HG03432 (cell line): ENCODE data around the gene TMEM132C.

Experiments used
- ATAC-seq: cut with Tn5 transposase; IDR thresholded peaks from one replicate; pipeline ENCODE4 v1.9.1; 2021; ENCODE audit warnings: mild to moderate bottlenecking, moderate library complexity; ENCODE audit not compliant: unreplicated experiment

TMEM132C gene

DNA sequence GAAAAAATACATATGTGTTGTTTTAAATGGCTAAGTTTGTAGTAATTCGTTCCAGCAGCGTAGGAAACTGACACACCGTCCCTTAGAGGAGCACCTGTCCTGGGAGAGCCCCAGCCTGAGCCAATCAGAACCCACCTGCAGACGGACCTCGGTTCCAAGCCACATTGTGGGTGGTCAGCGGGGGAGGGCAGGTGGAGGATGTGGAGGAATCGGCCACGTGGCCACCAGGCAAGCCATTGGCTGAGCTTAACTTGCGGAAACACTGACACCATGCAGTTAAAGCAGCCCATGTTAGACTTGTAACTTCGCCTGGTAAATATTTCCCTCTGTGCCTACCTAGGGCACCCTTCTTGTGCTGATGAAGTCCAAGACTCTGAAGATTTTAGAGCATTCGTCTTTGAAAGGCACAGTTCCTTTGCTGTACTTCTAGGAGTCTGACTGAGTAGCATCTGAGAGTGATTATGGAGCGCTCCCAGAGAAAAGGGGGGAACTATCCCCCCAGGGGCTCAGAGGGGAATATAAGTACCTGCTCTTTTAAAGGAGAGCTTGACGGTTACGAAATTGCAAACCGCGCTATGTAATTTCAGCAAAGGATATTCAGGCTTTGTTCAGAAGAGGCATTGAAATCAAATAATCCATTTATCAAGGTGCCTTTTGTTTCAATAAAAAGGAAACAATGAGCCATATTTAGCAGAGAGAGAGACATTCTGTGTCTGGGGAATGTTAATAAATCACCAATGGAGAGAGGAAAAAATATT, 135.7 kb downstream of the TMEM132C start:
- no peak for ATAC-seq

DNA sequence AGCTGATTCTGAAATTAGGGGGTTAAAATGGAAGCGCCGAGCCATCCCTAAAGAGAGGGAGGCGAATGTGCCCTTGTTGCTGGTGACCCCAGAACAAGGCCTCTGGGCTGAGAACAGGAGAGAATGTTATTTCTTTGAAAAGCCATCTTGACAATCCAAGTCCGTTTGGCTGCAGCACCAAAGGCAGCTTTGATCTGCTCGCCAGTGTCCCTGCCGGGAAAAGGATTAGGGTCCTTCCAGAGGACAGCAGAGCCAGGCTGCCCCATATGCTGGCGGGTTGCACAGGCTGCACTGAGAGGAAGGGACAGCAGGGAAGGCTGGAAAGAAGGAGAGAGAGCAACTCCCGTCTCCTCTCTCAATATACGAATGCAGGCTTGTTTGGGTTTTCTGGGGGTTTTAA, 141.7 kb downstream of the TMEM132C start:
- ATAC-seq, result no peak

DNA sequence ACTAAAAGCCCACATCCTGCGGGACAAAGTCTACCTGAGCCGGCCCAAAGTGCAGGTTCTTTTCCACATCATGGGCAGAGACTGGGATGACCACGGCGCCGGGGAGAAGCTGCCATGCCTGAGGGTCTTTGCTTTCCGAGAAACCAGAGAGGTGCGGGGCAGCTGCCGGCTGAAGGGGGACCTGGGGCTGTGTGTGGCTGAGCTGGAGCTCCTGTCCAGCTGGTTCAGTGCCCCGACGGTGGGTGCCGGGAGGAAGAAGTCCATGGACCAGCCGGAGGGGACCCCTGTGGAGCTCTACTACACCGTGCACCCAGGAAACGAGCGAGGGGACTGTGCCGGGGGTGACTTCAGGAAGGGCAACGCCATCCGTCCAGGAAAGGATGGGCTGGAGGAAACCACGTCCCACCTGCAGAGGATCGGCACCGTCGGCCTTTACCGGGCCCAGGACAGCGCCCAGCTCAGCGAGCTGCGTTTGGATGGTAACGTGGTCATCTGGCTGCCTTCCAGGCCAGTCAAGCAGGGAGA, 148.1 kb downstream of the TMEM132C start:
- ATAC-seq, result no peak

DNA sequence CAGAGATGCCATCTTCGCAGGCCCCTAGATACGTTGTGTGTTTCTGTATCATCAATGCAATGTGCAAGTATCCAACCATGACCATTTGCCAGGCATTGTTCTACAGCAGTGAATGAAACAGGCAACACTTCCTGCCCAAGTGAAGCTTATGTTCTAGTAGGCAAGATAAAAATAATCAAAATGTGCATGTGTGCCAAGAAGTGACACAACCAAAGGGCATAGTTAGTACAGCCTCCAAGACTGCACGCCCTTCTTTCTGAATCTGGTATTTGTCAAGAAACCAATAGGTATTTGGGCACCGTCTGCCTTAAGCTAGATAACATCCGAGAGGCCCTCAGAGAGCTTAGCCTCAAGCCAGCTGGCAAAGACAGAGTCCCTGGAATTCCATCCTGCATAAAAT, 152.0 kb downstream of the TMEM132C start:
- ATAC-seq, result no peak

DNA sequence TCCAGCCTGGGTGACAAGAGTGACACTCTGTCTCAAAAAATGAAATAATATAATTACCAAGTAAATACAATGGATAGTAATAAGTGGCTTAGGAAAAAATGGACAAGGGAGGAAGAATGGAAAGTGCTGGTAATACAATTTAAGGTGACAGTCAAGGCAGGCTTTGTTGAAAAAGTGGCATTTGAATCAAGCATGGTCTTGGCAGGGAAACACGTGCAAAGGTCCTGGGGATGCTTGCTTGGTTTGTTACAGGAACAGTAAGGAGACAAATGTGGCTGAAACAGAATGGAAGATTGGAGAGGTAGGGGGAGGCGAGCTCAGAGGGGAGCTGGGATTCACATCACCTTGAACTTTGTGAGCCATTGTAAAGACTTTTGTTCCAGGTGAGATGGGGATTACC, 153.2 kb downstream of the TMEM132C start:
- ATAC-seq, result no peak

DNA sequence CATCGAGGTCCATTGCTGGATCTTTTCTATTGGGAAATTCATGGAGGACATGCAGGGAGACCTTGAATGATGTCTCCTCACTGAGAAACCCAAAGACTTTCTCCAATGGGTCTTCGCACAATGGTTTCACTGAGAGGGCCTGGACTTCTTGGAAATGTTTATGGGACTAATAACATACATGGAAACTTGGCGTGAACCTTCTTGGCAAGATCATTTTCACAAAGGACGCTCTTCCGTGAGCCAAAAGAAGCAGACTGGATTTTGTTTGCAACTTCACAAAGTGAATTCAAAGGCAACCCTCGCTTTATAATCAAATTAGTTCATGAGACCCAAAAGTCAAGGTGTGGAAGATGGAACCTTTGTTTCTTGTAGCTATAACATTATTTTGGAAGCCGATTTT, 154.4 kb downstream of the TMEM132C start:
- no peak for ATAC-seq

DNA sequence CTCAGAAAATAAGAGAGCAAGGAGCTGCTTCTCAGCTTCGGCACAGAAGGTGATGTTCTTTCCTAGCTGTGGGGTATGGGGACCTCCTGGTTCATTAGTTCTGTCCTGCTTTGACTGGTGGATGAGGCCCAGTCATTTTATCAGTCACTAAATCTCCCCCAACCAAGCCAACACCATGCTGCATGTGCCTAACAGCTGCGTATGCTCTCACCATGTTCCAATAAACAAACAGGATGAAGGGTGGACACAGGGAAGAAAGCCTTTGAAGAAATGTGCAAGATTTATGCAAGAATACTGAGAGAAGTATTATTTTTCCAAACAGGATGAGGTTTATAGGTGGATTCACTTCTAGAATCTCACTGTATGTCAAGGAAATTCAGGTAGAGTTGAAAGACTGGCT, 156.2 kb downstream of the TMEM132C start:
- ATAC-seq, result no peak

DNA sequence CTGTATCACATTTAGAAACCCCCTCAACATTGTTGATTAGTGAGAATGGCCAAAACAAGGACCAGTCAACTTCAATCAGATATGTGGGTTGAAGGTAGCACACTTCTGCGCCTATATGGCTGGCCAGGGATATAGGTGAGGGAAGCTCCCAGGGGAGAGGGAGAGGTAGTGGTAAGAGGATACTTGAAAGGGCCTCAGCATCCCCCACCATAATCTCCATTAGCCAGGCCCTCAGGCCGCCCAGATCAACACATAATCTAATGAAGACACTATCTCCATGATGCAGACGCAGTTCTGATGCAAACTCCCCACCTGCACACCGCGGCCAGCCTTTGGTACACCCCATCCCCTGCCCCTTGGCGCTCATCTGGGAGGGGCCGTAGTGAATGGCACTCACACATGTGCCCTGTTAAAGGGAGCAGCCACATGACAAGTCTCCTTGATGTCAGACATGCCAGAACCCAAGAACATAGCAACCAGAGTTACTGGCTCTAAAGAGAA, 158.0 kb downstream of the TMEM132C start:
- ATAC-seq, result no peak

DNA sequence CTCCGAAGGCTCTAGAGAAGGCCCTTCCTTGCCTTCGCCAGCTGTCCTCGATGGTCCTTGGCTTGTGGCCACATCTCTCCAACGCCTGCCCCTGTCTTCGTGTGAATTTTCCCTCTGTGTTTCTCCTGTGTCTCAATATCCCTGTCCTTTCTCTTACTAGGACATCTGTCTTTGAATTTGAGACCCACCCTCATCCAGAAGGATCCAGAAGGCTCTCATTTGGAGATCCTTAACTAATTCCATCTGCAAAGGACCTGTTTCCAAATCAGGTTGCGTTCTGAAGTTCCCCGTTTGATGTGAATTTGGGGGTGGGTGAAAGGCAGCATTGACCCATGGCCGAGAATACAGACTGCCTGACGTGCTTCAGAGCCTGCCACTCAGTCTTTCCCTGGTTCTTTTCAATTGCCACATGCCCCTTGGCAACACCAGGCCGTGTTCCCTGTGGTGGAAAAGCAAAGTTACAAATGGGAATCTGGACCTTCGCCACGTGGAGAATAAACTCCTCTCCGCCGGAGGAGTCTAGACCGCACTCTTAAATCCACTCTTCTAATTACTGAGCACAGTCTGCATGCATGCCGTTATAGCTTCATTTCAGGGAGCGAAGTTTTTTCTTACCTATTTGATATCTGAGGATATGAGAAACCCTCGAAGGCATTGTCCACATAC, 158.8 kb downstream of the TMEM132C start:
- ATAC-seq, result no peak

DNA sequence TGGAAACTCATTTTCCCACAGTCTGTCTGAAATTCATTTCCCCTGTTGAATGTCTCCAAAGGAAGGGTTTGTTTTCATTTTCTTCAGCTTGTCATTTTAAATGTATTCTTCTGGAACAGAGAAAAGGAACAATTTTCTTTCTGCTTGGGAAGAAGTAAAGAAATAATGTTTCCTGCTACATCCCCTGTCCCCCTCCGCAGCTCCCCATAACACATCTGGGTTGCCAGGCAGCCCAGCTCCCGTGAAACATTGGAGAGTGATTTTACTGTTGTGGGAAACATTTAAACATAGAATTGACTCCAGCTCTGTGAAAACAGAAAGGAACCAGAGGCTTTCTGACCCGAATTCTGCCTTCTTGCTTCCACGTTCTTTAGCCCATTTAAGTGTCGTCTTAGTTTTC, 159.5 kb downstream of the TMEM132C start:
- ATAC-seq, result no peak

DNA sequence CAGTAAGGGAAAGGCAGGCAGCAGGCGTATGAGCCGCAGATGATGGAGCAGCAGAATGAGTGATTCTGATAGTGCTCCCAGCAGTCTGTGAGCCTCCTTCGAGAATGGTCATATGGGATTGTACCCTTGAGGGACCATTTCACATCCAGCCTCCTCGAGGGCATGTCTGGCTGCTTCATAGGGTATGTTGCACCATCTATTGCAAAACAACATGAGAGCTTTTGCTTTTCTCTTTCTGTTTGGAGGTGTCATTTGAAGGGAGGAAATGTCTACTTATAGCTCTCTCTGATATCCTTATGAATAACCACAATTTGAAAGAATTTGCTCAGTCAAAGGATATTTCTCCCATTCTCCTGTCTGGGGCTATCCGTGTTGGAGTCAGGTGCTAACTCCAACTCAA, 172.8 kb downstream of the TMEM132C start:
- ATAC-seq, result no peak

DNA sequence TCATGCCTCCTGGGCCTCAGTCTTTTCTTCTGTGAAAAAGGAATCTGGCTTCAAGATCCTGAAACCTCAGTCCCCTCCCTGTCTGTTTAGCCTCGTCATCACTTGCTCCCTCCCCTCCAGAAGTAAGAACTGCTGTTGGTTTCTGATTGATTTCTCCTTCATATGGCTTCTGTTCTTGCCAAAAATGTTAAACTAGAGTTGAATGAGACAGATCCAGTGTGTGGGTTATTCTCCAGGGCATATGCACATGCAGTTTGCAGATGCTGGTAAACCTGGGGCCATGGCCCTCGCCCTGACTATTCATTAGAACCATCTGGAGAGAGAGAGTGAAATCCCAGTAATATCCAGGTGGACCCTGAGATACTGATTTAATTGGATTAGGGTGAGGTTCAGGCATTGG, 175.1 kb downstream of the TMEM132C start:
- no peak for ATAC-seq

DNA sequence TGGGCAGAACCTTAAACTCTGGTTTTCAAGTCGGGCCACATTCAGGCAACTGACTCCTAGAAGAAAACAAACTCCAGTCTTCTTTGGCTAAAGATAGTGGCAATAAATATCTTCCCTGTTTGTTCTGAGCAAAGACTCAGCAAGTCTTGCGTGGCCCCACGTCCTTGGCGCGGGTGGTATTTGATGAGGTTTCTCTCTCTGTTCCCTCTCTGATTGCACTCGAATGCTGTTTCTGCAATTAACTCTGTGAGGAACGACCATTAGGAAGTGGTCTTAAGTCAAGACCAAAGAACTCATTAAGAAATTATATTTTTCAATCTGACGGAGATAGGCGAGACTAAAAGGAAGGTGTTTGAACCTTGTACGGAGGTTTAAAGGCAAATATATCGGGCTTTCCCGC, 177.6 kb downstream of the TMEM132C start:
- ATAC-seq, result no peak

DNA sequence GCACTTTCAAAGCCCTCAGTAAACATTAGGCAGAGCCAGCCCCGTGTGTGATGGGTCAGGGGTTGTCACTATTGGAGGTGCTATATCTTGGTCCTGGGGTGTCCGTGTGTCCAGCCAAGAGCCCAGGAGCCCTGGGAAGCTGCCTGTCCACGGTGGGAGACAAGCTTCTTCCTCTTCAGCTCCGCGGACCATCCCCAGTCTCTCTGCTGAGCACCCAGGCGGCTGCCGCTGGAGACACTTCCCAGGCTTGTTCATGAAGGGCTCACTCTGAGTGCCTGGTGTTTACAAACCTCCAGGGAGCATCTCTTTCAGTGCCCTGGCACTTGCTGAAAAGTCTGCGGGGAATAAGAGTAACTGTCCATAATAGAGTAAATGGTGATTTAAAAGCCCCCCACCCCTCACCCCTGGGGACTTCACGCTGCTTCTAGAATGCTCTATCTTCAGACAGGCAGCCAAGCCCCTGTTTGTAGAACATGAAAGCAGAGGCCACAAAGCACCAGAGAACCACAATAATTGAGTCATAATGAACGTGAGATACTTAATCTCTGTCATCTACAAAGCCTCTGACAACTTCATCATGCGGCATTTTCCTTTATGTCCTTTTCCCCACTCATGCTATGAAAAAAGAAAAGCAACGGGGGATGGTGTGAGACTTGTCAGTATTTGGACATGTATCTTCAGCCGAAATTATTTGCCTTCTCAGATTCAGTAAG, 178.6 kb downstream of the TMEM132C start:
- no peak for ATAC-seq

DNA sequence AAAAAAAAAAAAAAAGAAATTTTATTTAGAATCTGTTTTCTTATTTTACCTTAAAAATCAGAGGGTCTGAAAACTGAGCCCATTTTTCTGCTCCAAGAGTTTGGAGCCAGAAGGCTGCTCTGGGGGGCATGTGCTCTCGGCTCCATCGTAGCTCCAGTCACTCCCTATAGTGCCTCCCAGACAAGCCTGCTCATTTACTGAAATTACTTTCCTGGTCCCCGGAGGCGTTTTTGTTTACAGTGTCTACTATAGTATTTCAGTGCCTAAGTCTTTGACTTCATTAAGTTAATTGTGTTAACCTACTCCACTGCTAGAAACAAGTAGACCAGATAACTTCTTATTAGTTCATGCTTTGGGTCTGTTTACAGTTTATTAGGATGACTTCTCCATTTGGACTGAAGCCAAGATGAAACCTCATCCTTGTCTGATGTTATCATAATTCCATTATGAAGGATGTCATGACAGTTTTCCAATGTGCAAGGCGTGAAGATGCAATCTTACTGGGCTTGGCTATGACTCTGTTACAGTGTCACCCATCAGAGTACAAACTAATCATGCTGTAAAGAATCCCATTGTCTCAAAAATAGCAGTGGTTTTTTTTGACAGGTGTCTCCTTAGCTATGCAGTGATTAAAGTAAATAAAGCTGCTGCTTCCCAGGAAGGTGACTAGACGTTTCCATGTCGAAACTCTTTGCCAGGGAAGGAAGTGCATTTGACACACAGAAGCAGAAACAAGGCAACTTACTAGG, 182.3 kb downstream of the TMEM132C start:
- no peak for ATAC-seq

DNA sequence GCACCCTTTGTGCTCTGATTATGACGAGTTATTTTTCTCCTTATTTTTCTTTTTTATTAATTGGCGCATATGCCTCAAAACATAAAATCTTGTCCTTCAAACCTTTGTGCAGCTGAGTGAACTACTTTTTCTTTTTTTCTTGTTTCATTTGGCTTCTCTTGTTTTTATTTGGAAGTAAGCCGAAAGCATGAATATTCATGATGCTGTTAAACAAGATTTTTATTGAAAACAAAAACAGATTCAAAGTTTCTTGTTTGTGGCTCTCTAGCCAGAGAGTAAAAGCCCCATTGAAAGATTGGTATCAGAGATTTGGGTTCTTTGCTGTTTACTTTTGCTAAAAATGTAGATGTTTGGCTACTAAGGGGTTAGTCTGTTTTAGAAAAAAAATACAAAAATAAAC, 183.8 kb downstream of the TMEM132C start:
- no peak for ATAC-seq

DNA sequence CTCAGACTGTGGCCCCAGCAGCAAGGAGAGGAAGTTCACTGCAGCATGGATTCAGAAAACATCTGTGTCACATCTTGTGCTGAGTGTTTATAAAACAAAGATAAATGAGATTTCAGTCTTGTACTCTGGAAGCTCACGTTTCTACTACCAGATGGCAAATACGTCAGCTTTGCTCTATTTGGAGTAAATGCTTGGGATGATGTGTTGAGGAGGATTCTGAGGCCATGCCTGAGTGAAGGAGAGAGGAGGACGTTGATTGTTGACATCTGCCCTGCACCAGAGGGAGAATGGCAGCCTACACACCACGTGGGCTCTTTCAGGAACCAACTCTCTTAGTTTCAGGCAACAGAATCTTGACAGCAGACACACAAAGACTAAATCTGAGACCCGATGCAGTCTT, 188.9 kb downstream of the TMEM132C start:
- no peak for ATAC-seq

DNA sequence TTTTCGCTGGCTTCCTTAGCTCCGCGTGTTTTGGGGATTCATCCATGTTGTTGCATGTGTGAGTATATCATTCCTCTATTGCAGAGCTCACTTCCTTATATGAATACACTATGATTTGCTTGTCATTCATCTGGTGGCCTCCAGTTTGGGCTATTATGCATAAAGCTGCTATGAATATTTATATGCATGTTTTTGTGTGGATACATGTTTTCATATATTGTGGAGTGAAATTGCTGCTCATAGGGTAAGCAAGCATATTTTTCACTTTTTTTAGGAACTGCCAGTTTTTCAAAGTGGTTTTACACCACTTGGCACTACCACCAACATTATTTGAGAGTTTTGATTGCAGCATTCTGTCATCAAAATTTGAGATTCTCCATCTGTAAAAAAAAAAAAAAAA, 190.0 kb downstream of the TMEM132C start:
- no peak for ATAC-seq

DNA sequence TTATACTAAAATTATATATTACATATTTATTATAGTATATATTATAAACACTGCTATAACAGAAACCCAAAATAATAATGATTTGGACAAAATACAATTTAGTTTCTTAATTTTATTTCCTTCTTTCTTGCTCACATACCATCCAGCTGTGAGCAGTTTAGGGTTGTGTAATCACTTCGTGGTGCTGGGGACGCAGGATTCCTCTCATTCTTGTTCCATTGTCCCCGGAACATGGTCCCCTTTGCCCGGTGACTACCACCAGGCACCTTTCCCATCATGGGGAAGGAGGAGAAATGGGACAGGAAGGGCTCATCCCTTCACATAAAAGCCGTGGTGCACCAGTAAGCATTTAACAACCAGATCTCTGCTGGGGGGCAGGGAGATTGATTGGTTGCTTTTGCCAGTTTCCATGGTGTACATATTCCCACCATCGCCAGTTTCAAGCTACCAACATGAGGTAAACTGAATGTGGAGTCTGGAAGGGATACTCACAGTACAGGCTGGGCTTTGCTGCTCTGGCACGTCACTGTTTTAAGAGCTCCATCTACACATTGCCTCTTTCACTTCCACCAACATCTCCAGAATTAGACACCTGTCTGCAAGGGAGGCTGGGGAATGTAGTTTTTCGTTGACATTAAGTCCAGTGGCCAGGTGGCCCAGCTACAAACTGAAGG, 191.5 kb downstream of the TMEM132C start:
- ATAC-seq, result no peak

DNA sequence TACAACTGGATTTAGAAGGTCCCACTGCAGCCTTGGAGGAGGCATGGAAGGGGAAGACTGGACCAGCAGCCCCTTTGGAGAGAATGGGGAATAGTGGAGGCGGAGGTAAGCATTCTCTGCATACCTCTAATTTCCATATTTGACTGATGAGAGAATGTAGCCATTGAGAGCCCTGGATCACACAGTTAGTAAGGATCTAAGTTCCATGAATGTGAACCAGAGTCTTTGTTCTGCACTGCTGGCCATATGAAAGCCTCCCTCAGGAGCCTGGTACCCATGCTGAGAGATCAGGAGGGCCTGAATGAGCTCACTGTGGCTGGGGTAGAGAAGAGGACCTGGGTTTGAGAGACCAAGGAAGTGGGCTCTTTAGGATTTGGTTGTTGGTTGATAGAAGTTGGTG, 192.1 kb downstream of the TMEM132C start:
- ATAC-seq, result no peak
